Ramos (cell line): ENCODE data around the gene BTG2.

ENCODE experiments used
- in situ Hi-C: fragments of 300-500 bp; cut with MboI; formaldehyde crosslinking; loops from one replicate; pipeline ENCODE4 v1.14.3; 2022; ENCODE audit warnings: low sequenced_read_pairs; ENCODE audit not compliant: unreplicated experiment

Gene BTG2

GRCh38 chr1:203288400-203288799, 16.9 kb upstream of the BTG2 start:
- in situ Hi-C loops, result loop anchor here (10.0 to 25.0 kb wide), 2 partner anchors 1226 to 1999 kb away; partner anchors contain the start of gene MDM4

GRCh38 chr1:203289281-203289981, 15.9 kb upstream of the BTG2 start:
- in situ Hi-C loops, result loop anchor here (10.0 to 25.0 kb wide), 2 partner anchors 1225 to 1998 kb away; partner anchors contain the start of gene MDM4

GRCh38 chr1:203289982-203290260, 15.4 kb upstream of the BTG2 start:
- in situ Hi-C loops, result loop anchor here (10.0 to 25.0 kb wide), 2 partner anchors 1225 to 1997 kb away; partner anchors contain the start of gene MDM4

GRCh38 chr1:203290261-203291089, 14.8 kb upstream of the BTG2 start:
- in situ Hi-C loops, result loop anchor here (25.0 kb wide), 1 partner anchor 1997 kb away; no protein-coding TSS in a partner anchor

- in situ Hi-C loops, result loop anchor here (25.0 kb wide), 1 partner anchor 1996 kb away; no protein-coding TSS in a partner anchor
Measured at GRCh38 chr1:203291201-203292096, 13.9 kb upstream of the BTG2 start.

GRCh38 chr1:203295796-203296195, 9.5 kb upstream of the BTG2 start:
- in situ Hi-C loops, result loop anchor here (25.0 kb wide), 1 partner anchor 1992 kb away; no protein-coding TSS in a partner anchor

- in situ Hi-C loops, result loop anchor here (25.0 kb wide), 1 partner anchor 1991 kb away; no protein-coding TSS in a partner anchor
Measured at GRCh38 chr1:203296460-203297073, 8.8 kb upstream of the BTG2 start.

GRCh38 chr1:203299169-203299568, 6.2 kb upstream of the BTG2 start:
- in situ Hi-C loops, result loop anchor here (25.0 kb wide), 1 partner anchor 1988 kb away; no protein-coding TSS in a partner anchor

GRCh38 chr1:203299719-203300429, 5.4 kb upstream of the BTG2 start:
- in situ Hi-C loops, result loop anchor here (25.0 kb wide), 1 partner anchor 1987 kb away; no protein-coding TSS in a partner anchor

- in situ Hi-C loops, result no loop called here
Measured at GRCh38 chr1:203300441-203301330, 4.6 kb upstream of the BTG2 start.

- in situ Hi-C loops, result no loop called here
Measured at GRCh38 chr1:203301331-203301668, 4.0 kb upstream of the BTG2 start.

- in situ Hi-C loops, result no loop called here
Measured at GRCh38 chr1:203302456-203302855, 2.9 kb upstream of the BTG2 start.

GRCh38 chr1:203302894-203303293, 2.4 kb upstream of the BTG2 start:
- in situ Hi-C loops, result no loop called here

- in situ Hi-C loops, result no loop called here
Measured at GRCh38 chr1:203304391-203304918, 864 bp upstream of the BTG2 start.

GRCh38 chr1:203305809-203306088, 430 bp downstream of the BTG2 start:
- in situ Hi-C loops, result no loop called here

GRCh38 chr1:203306089-203306964, 1.0 kb downstream of the BTG2 start:
- in situ Hi-C loops, result no loop called here

- in situ Hi-C loops, result no loop called here
Measured at GRCh38 chr1:203306965-203307541, 1.7 kb downstream of the BTG2 start.
